Left hindlimb (tissue), 1 donor: ENCODE results near the gene PTPRC.
"Not testable (repeated sequence)": the region's sequence is repeated elsewhere in the genome, so short reads cannot be mapped to it uniquely, and the experiment has no call there.

Source experiments
- DNase-seq: peaks from one replicate; pipeline ENCODE4 v3.0.0-alpha.2; 2018

PTPRC gene, protein sequence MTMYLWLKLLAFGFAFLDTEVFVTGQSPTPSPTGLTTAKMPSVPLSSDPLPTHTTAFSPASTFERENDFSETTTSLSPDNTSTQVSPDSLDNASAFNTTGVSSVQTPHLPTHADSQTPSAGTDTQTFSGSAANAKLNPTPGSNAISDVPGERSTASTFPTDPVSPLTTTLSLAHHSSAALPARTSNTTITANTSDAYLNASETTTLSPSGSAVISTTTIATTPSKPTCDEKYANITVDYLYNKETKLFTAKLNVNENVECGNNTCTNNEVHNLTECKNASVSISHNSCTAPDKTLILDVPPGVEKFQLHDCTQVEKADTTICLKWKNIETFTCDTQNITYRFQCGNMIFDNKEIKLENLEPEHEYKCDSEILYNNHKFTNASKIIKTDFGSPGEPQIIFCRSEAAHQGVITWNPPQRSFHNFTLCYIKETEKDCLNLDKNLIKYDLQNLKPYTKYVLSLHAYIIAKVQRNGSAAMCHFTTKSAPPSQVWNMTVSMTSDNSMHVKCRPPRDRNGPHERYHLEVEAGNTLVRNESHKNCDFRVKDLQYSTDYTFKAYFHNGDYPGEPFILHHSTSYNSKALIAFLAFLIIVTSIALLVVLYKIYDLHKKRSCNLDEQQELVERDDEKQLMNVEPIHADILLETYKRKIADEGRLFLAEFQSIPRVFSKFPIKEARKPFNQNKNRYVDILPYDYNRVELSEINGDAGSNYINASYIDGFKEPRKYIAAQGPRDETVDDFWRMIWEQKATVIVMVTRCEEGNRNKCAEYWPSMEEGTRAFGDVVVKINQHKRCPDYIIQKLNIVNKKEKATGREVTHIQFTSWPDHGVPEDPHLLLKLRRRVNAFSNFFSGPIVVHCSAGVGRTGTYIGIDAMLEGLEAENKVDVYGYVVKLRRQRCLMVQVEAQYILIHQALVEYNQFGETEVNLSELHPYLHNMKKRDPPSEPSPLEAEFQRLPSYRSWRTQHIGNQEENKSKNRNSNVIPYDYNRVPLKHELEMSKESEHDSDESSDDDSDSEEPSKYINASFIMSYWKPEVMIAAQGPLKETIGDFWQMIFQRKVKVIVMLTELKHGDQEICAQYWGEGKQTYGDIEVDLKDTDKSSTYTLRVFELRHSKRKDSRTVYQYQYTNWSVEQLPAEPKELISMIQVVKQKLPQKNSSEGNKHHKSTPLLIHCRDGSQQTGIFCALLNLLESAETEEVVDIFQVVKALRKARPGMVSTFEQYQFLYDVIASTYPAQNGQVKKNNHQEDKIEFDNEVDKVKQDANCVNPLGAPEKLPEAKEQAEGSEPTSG (N-terminal part only)

DNA sequence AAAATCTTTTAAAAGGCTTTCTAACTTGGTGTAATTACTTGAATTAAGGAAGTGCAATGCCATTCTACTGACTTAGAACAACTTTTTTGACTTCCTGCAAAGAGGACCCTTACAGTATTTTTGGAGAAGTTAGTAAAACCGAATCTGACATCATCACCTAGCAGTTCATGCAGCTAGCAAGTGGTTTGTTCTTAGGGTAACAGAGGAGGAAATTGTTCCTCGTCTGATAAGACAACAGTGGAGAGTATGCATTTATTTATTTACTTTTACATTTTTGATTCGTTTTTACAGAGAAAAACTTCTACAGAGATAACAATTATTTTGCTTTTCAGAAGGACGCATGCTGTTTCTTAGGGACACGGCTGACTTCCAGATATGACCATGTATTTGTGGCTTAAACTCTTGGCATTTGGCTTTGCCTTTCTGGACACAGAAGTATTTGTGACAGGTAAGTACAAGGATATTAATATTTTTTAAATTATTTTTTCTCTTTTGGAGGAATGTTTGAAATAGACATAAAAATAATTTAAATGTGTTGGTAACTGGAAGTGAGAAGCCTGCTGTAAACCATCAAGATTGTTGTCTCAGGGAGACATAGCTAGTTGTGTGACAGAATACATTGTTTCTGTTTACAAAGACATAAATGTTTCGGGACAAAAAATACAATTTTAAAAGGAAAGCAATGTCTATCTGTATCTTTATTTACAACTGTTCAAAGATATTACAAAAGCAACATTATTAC, at the start of gene PTPRC:
PTPRC (plus strand) TSS at position 147 of the 742 bp plus-strand sequence; CDS start at position 376, 229 bp downstream.
- no peak for DNase-seq

DNA sequence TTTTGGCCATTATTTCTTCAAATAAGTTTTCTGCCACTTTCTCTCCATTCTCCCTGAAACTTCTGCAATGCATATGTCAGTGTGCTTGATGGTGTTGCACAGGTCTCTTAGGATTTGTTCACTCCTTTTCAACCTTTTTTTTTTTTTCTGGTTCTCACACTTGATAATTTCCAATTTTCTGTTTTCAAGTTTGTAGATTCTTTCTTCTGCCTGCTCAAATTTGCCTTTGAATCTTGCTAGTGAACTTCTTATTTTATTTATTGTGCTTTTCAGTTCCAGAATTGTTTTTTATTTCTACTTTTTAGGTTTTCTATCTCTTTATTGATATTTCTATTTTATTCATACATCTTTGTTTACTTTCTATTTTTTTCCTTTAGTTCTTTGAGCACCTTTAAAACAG, 48.4 kb upstream of the PTPRC start:
- DNase-seq: no peak

DNA sequence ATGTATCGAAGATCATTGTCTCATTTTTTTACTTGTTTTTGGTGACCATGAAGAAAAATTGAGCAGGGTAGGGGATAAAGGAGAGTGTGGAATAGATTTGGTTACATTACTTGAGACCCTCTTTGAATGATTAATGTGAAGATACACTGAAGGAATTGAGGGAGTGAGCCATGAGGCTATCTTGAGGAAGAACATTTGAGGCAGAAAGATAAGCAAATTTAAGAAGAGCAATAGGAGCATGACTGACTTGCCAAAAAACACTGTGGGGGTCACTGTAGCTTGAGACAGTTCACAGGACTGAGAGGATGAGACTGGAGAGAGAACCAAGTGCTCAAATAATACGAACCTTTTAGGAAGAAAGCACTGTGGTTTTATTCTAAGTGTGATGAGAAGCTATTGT, 43.1 kb upstream of the PTPRC start:
- DNase-seq: no peak

DNA sequence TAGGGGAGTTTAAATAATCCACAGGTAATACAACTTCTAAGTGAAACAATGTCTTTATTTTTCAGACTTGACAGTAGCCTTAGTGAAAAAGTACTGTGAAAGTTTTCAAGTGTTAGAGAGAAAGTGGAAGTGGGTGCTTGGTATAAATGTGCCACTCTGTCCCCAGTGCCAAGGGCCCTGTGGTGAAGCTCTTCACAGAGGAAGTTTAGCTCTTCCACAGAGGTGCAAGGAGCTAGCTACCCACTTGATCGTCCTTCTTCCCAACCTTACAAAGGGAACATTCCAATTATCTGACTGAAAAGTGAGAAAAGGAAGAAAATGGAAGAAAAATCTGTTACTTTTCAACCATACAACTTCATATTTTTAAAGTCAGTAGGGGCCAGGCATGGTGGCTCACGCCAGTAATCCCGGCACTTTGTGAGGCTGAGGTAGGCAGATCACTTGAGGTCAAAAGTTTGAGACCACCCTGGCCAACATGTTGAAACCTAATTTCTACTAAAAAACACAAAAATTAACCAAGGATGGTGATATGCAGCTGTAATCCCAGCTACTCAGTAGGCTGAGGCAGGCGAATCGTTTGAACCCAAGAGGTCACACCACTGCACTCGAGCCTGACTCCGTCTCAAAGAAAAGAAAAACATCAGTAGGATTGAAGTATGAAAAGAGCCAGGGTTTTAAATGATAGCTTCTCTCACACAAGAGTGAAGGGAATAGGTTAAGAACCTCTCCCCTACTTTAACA, 41.0 kb upstream of the PTPRC start:
- DNase-seq: no peak

DNA sequence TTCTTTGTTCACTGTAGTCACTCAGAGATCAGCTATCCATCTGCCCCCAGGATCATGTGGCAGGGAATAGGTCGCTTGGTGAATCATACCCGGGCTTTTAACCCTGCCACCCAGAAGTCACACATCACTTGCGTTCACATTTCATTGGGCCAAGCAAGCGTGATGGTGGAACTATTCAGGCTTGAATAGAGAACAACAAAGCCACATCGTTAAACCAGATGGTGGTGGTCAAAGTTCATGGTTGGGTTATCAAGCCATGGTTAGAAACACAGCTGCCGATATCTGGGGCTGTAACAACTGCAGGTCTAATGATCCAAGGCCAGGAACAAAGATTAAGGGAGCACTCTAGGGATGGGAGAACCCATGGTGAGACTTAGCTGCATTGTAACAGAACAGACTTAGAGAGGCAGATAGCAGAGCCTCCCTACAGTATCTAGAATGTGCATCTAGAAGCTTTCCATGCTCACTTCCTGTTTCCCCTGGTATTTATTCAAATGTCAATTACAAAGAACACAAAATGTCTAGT, 40.0 kb upstream of the PTPRC start:
- DNase-seq: no peak

DNA sequence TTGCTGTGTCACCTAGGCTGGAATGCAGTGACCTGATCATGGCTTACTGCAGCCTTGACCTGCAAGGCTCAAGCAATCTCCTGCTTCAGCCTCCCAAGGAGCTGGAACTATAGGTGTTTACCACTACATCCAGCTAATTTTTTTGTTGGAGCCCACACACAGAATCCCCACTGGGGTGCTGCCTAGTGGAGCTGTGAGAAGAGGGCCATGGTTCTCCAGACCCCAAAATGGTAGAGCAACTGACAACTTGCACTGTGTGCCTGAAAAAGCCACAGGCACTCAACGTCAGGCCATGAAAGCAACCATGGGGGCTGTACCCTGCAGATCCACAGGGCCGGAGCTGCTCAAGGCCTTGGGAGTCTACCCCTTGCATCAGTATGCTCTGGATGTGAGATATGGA, 39.1 kb upstream of the PTPRC start:
- DNase-seq: no peak

DNA sequence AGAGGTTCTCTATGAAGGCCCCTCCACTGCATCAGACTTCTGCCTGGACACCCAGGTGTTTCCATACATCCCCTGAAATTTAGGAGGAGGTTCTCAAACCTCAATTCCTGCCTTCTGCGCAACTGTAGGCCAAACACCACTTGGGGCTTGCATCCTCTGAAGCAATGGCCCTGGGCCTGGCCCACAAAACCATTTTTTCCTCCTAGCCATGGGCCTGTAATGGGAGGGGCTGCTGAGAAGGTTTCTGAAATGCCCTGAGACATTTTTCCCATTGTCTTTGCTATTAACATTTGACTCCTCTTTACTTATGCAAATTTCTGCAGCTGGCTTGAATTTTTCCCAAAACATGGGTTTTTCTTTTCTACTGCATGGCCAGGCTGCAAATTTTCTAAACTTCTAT, 37.9 kb upstream of the PTPRC start:
- DNase-seq: no peak

DNA sequence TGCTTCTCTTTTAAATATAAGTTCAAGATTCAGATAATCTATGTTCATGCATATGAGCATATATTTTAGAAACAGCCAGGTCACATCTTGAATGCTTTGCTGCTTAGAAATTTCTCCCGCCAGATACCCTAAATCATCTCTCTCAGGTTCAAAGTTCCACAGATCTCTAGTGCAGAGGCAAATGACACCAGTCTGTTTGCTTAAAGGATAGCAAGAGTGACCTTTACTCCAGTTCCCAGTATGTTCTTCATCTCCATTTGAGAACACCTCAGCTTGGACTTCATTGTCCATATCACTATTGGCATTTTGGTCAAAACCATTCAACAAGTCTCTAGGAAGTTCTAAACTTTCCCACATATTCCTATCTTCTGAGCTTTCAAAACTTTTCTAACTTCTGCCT, 37.5 kb upstream of the PTPRC start:
- DNase-seq: not testable (repeated sequence)

DNA sequence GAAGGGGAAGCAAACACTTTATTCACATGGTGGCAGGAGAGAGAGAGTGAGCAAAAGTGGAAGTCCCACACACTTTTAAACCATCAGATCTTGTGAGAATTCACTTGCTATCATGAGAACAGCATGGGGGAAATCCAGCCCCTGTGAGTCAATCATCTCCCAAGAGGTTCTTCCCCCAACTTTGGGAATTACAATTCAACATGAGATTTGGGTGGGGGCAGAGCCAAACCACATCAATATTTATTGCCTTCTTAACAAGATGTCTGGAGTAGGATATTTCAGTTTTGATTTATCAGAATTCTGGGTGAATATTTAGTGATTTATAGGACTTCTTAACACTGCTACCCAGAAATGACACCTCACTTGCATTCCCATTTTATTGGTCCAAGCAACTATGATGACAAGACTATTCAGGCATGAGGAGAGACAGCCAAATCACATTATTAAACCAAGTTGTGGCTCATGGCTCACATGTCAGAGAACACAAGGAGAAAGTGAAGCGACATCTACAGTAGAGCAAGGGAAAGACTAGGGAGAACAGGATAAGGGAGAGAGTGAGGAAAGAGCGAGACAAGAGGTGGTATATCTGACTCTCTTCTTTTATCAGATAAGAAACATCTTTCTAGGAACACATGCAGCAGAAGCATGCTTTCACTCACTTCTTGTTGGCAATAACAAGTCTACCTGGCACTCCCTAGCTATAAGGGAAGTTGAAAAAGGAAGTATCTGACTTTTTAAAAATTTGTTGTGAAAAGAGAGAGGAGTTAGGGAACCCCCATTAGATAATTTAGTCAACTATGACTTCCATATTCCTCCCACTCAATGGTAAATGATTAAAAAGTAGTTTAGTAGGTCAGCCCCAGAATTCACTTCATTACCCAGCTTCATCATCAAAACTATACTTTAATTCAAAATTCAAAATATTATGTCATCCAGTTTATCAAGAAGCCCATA, 36.6 kb upstream of the PTPRC start:
- no peak for DNase-seq

DNA sequence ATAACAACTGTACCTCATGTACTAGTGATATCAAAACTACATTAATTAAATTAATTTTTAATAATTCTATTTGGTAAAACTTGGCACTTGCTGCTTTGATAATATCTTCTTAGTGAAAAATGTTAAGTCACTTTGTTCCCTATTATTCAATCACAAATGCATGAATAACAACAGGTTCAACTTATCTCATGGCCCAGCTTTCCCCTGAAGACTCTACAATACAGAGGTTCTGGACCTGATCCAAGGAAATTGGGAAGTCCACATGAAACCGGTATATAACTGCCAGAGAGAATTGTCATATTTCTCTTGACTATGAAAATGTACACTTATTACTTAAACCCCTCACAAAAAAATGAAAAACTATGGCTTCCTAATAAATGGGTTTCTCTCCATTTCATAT, 33.9 kb upstream of the PTPRC start:
- no peak for DNase-seq

DNA sequence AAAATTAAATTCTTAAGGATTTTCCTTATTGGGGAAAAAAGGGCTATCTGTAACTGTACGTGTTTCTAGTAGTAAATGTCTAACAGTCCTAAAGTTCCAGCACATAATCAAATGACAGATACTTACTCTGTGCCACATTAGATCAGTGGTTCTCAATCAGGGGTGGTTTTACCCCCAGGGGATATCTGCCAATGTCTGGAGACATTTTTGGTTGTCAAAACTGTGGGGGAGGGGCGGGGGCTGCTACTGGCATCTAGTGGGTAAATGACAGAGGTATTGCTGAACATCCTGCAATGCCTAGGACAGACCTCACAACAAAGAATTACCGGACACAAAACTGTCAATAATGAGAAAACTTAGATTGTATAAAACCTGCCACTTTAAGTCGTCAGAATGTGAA, 33.4 kb upstream of the PTPRC start:
- DNase-seq: no peak

DNA sequence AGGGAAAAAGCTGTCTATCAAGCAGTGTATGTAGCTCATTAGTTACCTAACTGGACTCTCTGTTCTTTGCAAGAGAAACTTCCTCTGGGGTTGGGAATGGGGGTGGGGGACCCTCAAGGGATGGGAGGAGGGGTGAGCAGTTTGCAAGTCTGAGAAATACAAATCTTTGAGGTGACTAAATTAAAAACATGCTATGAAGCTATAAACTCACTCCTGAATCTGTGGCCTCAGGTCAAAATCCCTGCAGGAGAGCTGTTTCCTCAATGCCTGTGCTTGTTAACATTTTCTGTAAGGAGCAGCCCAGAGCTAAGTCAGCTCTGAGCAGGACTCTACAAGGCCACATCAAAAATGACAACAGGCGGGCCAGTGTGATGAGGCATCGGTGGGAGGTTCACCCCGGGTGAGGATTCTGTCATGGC, 32.8 kb upstream of the PTPRC start:
- no peak for DNase-seq

DNA sequence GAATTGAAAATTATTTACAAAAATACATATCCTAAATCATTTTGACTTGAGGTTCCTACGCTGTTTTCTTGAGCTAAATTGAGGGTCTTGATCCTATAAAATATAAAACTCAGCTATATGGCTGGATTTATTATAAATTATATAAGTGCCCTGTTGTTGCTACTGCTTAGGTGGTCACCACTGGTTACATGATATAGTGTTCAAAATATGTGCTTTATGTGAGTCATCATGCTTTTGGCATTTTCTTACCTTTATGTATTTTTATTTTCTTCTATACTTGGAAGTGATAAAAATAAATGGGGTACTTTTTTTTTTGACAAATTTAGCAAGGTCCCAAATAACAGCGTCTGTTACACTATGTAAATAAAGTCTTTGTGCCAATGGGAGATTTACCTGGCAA, 31.1 kb upstream of the PTPRC start:
- no peak for DNase-seq

DNA sequence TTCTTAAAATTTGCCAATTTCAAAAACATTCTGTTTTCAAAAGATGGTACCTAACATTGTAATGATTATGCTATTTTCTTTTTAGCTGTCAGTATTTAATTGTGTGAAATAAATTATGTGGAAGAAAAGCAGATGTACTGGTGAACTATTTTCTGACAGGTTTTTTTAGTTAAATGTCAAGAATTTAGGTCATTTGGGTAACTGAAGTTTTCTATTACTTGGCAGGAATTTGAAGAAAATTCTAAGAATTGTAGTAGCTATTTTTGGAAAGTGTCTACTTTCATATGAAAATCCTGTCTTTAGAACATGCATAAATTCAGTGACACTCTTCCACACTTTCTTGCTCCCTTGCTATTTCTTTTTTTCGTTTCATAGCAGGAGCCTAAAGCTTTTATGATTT, 28.5 kb upstream of the PTPRC start:
- no peak for DNase-seq

DNA sequence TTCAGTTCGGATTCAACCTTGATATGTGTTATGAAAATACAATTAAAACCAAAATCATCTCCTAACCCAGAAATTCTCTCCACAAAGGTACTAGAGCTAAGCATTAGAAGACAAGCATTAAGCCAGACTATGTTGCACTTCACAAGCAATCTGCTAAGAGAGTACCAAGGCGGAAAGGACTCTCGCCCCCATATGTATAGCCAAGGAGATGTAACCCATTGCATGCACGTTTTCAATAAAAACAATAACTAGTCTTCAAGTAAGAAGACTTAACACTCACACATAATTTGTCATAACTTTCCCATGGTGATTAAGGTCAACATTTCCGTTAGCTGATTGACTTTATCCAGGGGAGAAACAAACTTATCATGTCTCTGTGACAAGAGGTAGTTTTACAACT, 27.6 kb upstream of the PTPRC start:
- no peak for DNase-seq

DNA sequence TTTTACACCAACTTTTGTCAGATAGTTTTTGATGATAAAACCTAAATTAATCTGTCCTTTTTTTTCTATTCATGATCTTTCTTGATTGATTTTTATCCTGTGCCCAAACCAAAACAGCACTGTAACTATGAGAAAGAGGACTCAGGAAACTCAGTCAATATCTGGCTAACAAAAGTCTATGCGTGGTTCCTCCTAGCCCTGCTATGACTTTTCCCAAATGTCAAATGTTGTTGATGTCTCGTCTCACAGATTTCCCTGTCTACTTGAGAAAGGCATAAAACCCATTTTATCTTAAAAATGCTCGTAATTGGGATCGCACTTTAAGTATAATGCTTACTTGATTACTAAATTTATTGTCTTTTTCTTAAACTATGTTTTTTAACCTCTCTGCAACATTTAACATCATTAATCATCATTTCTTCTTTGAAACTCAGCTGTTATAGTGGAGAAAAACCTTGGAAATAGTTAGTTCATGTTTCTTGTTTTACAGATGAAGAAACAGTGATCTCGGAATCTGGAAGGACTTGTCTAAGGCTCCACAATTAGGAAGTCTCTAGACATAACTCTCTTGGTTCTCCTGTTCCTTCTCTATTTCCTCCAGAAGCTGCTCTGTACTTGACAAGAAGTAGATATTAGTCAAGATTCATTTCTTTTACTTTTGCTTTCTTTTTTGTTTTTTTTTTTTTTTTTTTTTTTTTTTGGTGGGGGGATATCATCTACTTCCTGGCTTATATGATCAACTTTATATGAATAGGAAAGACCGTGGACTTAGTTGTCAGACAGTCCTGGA, 26.2 kb upstream of the PTPRC start:
- DNase-seq: no peak

DNA sequence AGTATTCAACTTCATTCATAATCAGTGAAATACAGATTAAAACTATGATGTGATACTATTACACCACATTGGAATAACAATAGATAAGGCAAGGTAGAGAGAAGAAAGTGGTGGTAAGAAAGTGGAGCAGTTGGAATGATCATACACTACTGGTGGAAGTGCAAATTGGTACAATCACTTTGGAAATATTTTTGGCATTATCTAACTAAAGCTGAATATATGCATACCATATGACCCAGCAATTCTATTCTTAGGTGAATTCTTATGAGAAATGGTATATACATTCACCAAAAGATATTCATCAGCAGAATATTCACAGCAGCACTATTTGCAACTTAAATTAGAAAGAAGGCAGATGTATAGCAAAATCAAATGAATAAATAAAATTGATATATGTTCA, 21.4 kb upstream of the PTPRC start:
- DNase-seq: no peak

DNA sequence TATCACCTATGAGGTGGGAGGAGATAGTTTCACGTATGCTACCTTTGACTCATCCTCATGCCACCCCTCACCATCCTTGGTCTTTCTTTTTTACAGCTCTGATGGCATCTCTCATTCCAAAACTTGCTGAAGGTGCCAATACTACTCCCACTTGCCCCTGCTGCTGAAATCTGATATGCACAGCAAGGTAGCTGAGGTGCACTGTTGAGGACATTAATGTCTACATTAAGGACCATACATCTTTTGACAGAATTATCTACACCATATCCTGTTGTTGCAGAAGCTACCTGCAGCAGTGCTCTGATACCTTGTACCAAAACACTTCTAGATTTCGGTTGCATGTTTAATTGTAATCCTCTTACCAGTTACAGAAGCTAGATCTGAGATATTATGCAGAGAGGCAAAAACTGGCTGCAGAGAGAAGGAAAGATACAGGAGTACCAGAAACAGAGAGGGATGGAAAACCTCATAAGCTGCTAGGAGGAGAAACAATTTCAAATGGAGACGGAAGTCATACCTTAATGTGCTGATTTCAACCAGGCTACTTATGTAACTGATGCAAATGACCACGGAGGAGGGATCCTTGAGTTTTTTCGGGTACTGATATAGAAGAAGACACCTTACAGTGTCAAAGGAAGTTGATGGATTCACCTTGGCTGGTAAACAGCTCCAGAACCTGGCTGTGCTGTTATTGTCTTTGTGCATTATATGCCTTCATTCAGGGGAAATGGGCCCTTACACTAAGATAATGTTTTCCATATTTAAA, 19.3 kb upstream of the PTPRC start:
- DNase-seq: no peak

DNA sequence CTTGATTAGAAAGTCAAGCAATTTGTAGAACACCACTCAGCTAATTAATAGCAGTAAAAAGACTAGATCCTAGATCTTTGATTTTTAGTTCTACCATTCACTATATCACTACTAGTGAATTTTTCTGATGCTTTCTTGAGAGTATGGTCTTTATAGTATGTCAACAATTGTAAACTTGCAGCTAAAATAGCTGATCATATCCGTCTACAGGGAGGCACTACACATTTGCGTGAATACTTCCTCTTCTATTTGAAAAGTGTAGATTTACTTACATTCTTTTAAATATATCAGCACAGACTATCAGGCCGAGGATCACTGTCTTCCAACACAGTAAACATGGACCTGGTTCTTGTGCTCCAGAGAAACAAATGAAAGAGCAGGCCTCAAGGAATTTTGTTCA, 18.6 kb upstream of the PTPRC start:
- DNase-seq: no peak
